ENCODE measurements around the gene KTI12. TPM values are rescaled to one million over a fixed set of nuclear protein-coding genes. Genes with fewer than 3 reads are reported as not detected.

KTI12 gene, protein sequence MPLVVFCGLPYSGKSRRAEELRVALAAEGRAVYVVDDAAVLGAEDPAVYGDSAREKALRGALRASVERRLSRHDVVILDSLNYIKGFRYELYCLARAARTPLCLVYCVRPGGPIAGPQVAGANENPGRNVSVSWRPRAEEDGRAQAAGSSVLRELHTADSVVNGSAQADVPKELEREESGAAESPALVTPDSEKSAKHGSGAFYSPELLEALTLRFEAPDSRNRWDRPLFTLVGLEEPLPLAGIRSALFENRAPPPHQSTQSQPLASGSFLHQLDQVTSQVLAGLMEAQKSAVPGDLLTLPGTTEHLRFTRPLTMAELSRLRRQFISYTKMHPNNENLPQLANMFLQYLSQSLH
- 9.2 and 10.0 TPM in 2 replicates for total RNA-seq
- polyA plus RNA-seq, result 12.7 TPM in 2 replicates
- polyA plus RNA-seq (2011; cell fraction: cytosol; rRNA removed), result 9.2 and 10.9 TPM in 2 replicates
- polyA plus RNA-seq (2011; cell fraction: nucleus; rRNA removed), result 8.5 and 10.1 TPM in 2 replicates
- polyA plus RNA-seq (2012), result 8.0 and 8.2 TPM in 2 replicates
- polyA minus RNA-seq, result 8.0 and 10.2 TPM in 2 replicates
- 9.3 TPM for polyA minus RNA-seq (2011; cell fraction: cytosol; rRNA and poly(A)+ RNA removed)
- 7.8 and 9.3 TPM in 2 replicates for polyA minus RNA-seq (2011; cell fraction: nucleus; rRNA and poly(A)+ RNA removed)
- Bru-seq, nascent RNA, result percentile 84 among the genes with signal in this experiment
- BruChase-seq, experiment 1, labeled RNA remaining after a 6-hour chase, result percentile 59 among the genes with signal in this experiment
- BruChase-seq, experiment 2, labeled RNA remaining after a 2-hour chase, result percentile 90 among the genes with signal in this experiment
- long read RNA-seq, transcript KTI12-201 (1 exons, 1,714 nt), result major isoform, 28 of 28 reads
- long read RNA-seq, partial matches to known transcripts, result 0 of 28 reads
- long read RNA-seq, other reads (novel, unspliced or antisense), result 0 of 28 reads

DNA sequence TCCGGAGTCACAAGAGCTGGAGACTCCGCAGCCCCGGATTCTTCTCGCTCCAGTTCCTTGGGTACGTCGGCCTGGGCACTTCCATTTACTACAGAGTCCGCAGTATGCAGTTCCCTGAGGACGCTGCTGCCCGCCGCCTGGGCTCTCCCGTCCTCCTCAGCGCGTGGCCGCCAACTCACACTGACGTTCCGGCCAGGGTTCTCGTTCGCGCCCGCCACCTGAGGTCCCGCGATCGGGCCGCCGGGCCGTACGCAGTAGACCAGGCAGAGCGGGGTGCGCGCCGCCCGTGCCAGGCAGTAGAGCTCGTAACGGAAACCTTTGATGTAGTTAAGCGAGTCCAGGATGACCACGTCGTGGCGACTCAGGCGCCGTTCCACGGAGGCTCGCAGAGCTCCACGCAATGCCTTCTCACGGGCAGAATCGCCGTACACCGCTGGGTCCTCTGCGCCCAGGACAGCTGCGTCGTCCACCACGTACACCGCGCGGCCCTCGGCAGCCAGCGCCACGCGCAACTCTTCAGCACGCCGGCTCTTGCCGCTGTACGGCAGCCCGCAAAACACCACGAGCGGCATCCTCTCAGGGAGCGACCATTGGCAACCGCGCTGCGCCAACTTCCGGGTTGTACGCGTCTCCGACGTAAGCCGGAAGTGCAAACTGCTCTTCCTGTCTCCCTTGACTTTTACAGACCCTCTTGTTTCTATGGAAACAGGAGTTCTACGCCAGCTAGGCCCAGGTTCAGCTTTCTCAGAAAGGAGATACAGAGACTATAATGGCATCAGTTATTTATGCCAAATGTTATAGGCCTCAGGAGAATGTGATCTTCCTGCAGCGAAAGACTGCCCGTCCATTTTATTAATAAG, at the start of gene KTI12:
TSS of gene KTI12 (minus strand) at position 621 of the 860 bp plus-strand sequence. CDS start at position 572, 49 bp downstream.
- no peaks in the 10 kb centered on the region for H3K9me1 ChIP-seq (replicated peaks; ENCODE audit: control insufficient read depth, extremely low read depth, insufficient read depth, low read length)
- H4K20me1 ChIP-seq (replicated peaks; ENCODE audit: control insufficient read depth, extremely low read depth, insufficient read depth, low read length), result no peaks in the 10 kb centered on the region
- H3K36me3 ChIP-seq (ENCODE audit: control insufficient read depth in 2 of 2, extremely low read depth in 1 of 2, insufficient read depth in 2 of 2, low read length in 2 of 2), result peaks cover 0 to 3% of the 10 kb centered on the region in 2 experiments
- DNase-seq (ENCODE audit: low read depth, low spot score), result peak; percentile 91
- peak within 1 kb of the TSS; percentile 58 to 87 (median 79) for H3K4me3 ChIP-seq (replicated peaks in 1 of 3; ENCODE audit: insufficient read depth in 1 of 3, low read depth in 1 of 3, low read length in 3 of 3)
- peaks cover 26% of the 10 kb centered on the region for H3K79me2 ChIP-seq (ENCODE audit: control insufficient read depth, insufficient read depth, low read length)
- H3K9ac ChIP-seq (replicated peaks; ENCODE audit: extremely low read depth, insufficient read depth, low read length), result peak within 1 kb of the TSS; percentile 89
- no peaks in the 10 kb centered on the region for H3K27me3 ChIP-seq (ENCODE audit: control insufficient read depth in 2 of 2, insufficient read depth in 2 of 2, low read length in 2 of 2)
- BruUV-seq (replicated peaks), result TSS peak; percentile 81
- peak; percentile 84 for FAIRE-seq
- ChIA-PET CTCF (interaction anchor here (0.6 to 1.4 kb wide), 4 partner anchors 8 to 190 kb away, joined by 3 to 5 read pairs (median 4); no protein-coding TSS in a partner anchor), POLR2A (interaction anchor here (0.6 to 1.5 kb wide), 3 partner anchors 22 to 79 kb away, joined by 3 to 7 read pairs (median 4); partner anchors contain the start of gene TXNDC12)
- dilution Hi-C loops (cut with MboI; ENCODE audit: extremely low pct_ligation_motif_present, low sequenced_read_pairs) (no loop called here), intact Hi-C loops (cut with micrococcal nuclease) (loop anchor here (1.0 kb wide), 2 partner anchors 22 to 154 kb away; partner anchors contain the start of gene TXNDC12)
- peaks cover 21% of the 10 kb centered on the region for H3K4me1 ChIP-seq (ENCODE audit: control insufficient read depth, extremely low read depth, insufficient read depth, low read length)
- peak within 1 kb of the TSS; percentile 82 for H2AFZ ChIP-seq (ENCODE audit: low read depth, low read length)
- no peaks in the 10 kb centered on the region for H3K9me3 ChIP-seq (replicated peaks; ENCODE audit: control insufficient read depth, insufficient read depth, low read length)
- peak within 1 kb of the TSS; percentile 90 for H3K4me2 ChIP-seq (ENCODE audit: insufficient read depth, low read length)
- TF ChIP-seq FOS (IDR thresholded peaks at IDR 0.05; ENCODE audit: borderline replicate concordance, insufficient read depth, low read length) (no peak), POLR2A (IDR thresholded peaks at IDR 0.05; ENCODE audit: low read depth, low read length) (peak; percentile 79), POLR2AphosphoS5 (IDR thresholded peaks at IDR 0.05; ENCODE audit: insufficient read depth, low read depth, low read length) (peak; percentile 81), GATA2 (IDR thresholded peaks at IDR 0.05; ENCODE audit: insufficient read depth, insufficient read length, low read depth, low read length) (no peak), EZH2 (IDR thresholded peaks at IDR 0.05; ENCODE audit: borderline replicate concordance, low read depth, low read length, severe bottlenecking) (no peak), JUN (IDR thresholded peaks at IDR 0.05; ENCODE audit: borderline replicate concordance, insufficient read depth, insufficient read length, low read depth) (no peak), MYC (IDR thresholded peaks at IDR 0.05; ENCODE audit: low read depth, low read length) (no peak)
- TF ChIP-seq, protein P1, sequence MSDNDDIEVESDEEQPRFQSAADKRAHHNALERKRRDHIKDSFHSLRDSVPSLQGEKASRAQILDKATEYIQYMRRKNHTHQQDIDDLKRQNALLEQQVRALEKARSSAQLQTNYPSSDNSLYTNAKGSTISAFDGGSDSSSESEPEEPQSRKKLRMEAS (IDR thresholded peaks at IDR 0.05; ENCODE audit: insufficient read depth, insufficient read length), result no peak
- TF ChIP-seq, protein P2, sequence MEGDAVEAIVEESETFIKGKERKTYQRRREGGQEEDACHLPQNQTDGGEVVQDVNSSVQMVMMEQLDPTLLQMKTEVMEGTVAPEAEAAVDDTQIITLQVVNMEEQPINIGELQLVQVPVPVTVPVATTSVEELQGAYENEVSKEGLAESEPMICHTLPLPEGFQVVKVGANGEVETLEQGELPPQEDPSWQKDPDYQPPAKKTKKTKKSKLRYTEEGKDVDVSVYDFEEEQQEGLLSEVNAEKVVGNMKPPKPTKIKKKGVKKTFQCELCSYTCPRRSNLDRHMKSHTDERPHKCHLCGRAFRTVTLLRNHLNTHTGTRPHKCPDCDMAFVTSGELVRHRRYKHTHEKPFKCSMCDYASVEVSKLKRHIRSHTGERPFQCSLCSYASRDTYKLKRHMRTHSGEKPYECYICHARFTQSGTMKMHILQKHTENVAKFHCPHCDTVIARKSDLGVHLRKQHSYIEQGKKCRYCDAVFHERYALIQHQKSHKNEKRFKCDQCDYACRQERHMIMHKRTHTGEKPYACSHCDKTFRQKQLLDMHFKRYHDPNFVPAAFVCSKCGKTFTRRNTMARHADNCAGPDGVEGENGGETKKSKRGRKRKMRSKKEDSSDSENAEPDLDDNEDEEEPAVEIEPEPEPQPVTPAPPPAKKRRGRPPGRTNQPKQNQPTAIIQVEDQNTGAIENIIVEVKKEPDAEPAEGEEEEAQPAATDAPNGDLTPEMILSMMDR (IDR thresholded peaks at IDR 0.05; ENCODE audit: extremely low read depth in 1 of 2, insufficient read depth in 1 of 2, low read depth in 1 of 2, low read length in 2 of 2), result no peak
- peak within 1 kb of the TSS; percentile 70 for H3K27ac ChIP-seq (ENCODE audit: insufficient read depth, low read depth, low read length)
